GM12878 (cell line): Measurements from ENCODE around the gene IKBKG. TPM values are rescaled to one million over a fixed set of nuclear protein-coding genes. Genes with fewer than 3 reads are reported as not detected.

Experiments used
- BRCA1 ChIP-seq: IDR thresholded peaks from 2 replicates; pipeline ENCODE4 v1.6.1; 2011; ENCODE audit warnings: low read depth, low read length, improper control_type of control experiment
- CREB1 ChIP-seq: IDR thresholded peaks from 2 replicates; pipeline ENCODE4 v1.6.1; 2012; ENCODE audit warnings: low read depth, mild to moderate bottlenecking, inconsistent platforms
- CTCF ChIP-seq, 3 experiments: IDR thresholded peaks in 2 of 3; conservative IDR thresholded peaks in 1 of 3; 2 replicates each; pipeline ENCODE4 v1.5.1; 2011; ENCODE audit warnings: low read depth in 3 of 3, low read length in 3 of 3, mild to moderate bottlenecking in 3 of 3, control low read depth in 2 of 3, moderate library complexity in 2 of 3, inconsistent platforms in 1 of 3, mixed read lengths in 1 of 3; ENCODE audit not compliant: control insufficient read depth in 2 of 3, insufficient read depth in 1 of 3; ENCODE audit errors: extremely low read depth in 1 of 3
- EP300 ChIP-seq, 2 experiments: fragments of 150-350 bp in 1 of 2; IDR thresholded peaks; 2 replicates each; pipeline ENCODE4 v1.6.1; 2011 to 2012; ENCODE audit warnings: low read depth in 2 of 2, low read length in 2 of 2, borderline replicate concordance in 1 of 2, improper control_type of control experiment in 1 of 2, inconsistent platforms in 1 of 2; ENCODE audit not compliant: control insufficient read depth in 1 of 2
- HSF1 ChIP-seq: fragments of 150-350 bp; IDR thresholded peaks from 2 replicates; pipeline ENCODE4 v1.6.1; 2014; ENCODE audit warnings: mild to moderate bottlenecking, low read depth, low read length
- IKZF1 ChIP-seq: fragments of 450-650 bp; conservative IDR thresholded peaks from 2 replicates; pipeline ENCODE4 v1.6.1; 2017; ENCODE audit warnings: antibody characterized with exemption, mild to moderate bottlenecking
- IRF5 ChIP-seq: fragments of 450-650 bp; IDR thresholded peaks from 2 replicates; pipeline ENCODE4 v1.6.1; 2017; ENCODE audit warnings: borderline replicate concordance
- NFXL1 ChIP-seq: fragments of 450-650 bp; IDR thresholded peaks from 2 replicates; pipeline ENCODE4 v1.6.1; 2017; ENCODE audit warnings: antibody characterized with exemption, mild to moderate bottlenecking, borderline replicate concordance
- NFYA ChIP-seq: IDR thresholded peaks from 2 replicates; pipeline ENCODE4 v1.6.1; 2011; ENCODE audit warnings: low read depth, mild to moderate bottlenecking, low read length, improper control_type of control experiment, borderline replicate concordance
- PBX3 ChIP-seq: IDR thresholded peaks from 2 replicates; pipeline ENCODE4 v1.6.1; 2011; ENCODE audit warnings: mild to moderate bottlenecking, low read depth, low read length, moderate library complexity; ENCODE audit not compliant: insufficient replicate concordance
- POLR2A ChIP-seq: IDR thresholded peaks from 2 replicates; pipeline ENCODE4 v1.6.1; 2011; ENCODE audit warnings: low read depth, mild to moderate bottlenecking, low read length
- POLR2AphosphoS5 ChIP-seq: IDR thresholded peaks from 2 replicates; pipeline ENCODE4 v1.6.1; 2011; ENCODE audit warnings: mild to moderate bottlenecking, low read length, inconsistent platforms
- POU2F2 ChIP-seq: IDR thresholded peaks from 3 replicates; pipeline ENCODE4 v1.6.1; 2011; ENCODE audit warnings: low read depth, mild to moderate bottlenecking, low read length, borderline replicate concordance
- RAD21 ChIP-seq: IDR thresholded peaks from 2 replicates; pipeline ENCODE4 v1.6.1; 2011; ENCODE audit warnings: mild to moderate bottlenecking, low read depth, low read length, moderate library complexity; ENCODE audit not compliant: insufficient read depth
- RAD51 ChIP-seq: fragments of 450-650 bp; IDR thresholded peaks from 2 replicates; pipeline ENCODE4 v1.6.1; 2016; ENCODE audit warnings: moderate library complexity, mild to moderate bottlenecking, inconsistent platforms
- SIN3A ChIP-seq: IDR thresholded peaks from 2 replicates; pipeline ENCODE4 v1.6.1; 2012; ENCODE audit warnings: low read depth, low read length, improper control_type of control experiment
- SMAD1 ChIP-seq: fragments of 450-650 bp; IDR thresholded peaks from 2 replicates; pipeline ENCODE4 v1.6.1; 2018; ENCODE audit warnings: mild to moderate bottlenecking, low read depth; ENCODE audit not compliant: partially characterized antibody
- SMC3 ChIP-seq: IDR thresholded peaks from 2 replicates; pipeline ENCODE4 v1.6.1; 2011; ENCODE audit warnings: low read length, improper control_type of control experiment, borderline replicate concordance
- SREBF1 ChIP-seq: IDR thresholded peaks from 2 replicates; pipeline ENCODE4 v1.6.1; 2012; ENCODE audit warnings: mild to moderate bottlenecking, low read length
- STAT1 ChIP-seq: fragments of 450-650 bp; conservative IDR thresholded peaks from 2 replicates; pipeline ENCODE4 v1.6.1; 2014; ENCODE audit warnings: antibody characterized with exemption, mild to moderate bottlenecking
- TARDBP ChIP-seq: IDR thresholded peaks from 2 replicates; pipeline ENCODE4 v1.6.1; 2016; ENCODE audit warnings: borderline replicate concordance
- TCF7 ChIP-seq: IDR thresholded peaks from 2 replicates; pipeline ENCODE4 v1.6.1; 2014; ENCODE audit warnings: antibody characterized with exemption, borderline replicate concordance
- ZNF217 ChIP-seq: fragments of 450-650 bp; IDR thresholded peaks from 2 replicates; pipeline ENCODE4 v1.6.1; 2017; ENCODE audit warnings: antibody characterized with exemption, mild to moderate bottlenecking
- ZNF384 ChIP-seq: IDR thresholded peaks from 2 replicates; pipeline ENCODE4 v1.6.1; 2012; ENCODE audit warnings: low read depth, mild to moderate bottlenecking, low read length, improper control_type of control experiment, borderline replicate concordance
- polyA plus RNA-seq, 11 experiments: library from polyadenylated mRNA; depleted of rRNA in 4 of 11; unstranded in 6 of 11; stranded (reverse) in 5 of 11; fragments of >200 nt; fragmentation: Nextera tagmentation in 4 of 11; fragmentation: Illumina TruSeq in 1 of 11; extraction: Ambion mirVana in 4 of 11; extraction: Trizol in 1 of 11; gene quantifications; 1 replicate in 1 of 11; 2 replicates in 10 of 11; pipeline versions ENCODE4 v1.2.1 to v1.2.3, GENCODE V29; 2011 to 2016; ENCODE audit warnings: inconsistent platforms in 2 of 11, missing spikeins in 2 of 11, low read depth in 1 of 11
- total RNA-seq, 4 experiments: library from RNA; depleted of rRNA in 3 of 4; stranded (reverse); fragments of >200 nt in 3 of 4; fragmentation: Illumina TruSeq in 1 of 4; extraction: Trizol in 1 of 4; gene quantifications; 2 replicates each; pipeline versions ENCODE4 v1.2.1 to v1.2.3, GENCODE V29; 2013 to 2021

Gene IKBKG
- total and polyA plus RNA-seq, 10 of the 15 experiments (the other 5 are each of a cell fraction or from before 2014, with no cell fraction given) = 0.35 to 30.7 (median 16.7) TPM

- TF ChIP-seq SIN3A = 0 out of 2 replicates have a peak, but pooled peaks have one; percentile 22
- TF ChIP-seq POLR2AphosphoS5 = no peak
- no peak for TF ChIP-seq POLR2A
- no peak for TF ChIP-seq IRF5
- no peak for TF ChIP-seq CREB1
- no peak for TF ChIP-seq EP300 (IDR thresholded peaks at IDR 0.05; ENCODE audit: borderline replicate concordance in 1 of 2, control insufficient read depth in 1 of 2, low read depth in 2 of 2, low read length in 2 of 2)
- peak; percentile 92; the same call in 1 of the 2 replicates for TF ChIP-seq STAT1
- no peak for TF ChIP-seq SREBF1
- no peak for TF ChIP-seq PBX3
- no peak for TF ChIP-seq NFXL1
- TF ChIP-seq RAD51 = no peak
- TF ChIP-seq HSF1 = no peak
- TF ChIP-seq CTCF (IDR thresholded peaks at IDR 0.05 in 2 of 3, conservative IDR thresholded peaks at IDR 0.05 in 1 of 3; ENCODE audit: control insufficient read depth in 2 of 3, extremely low read depth in 1 of 3, insufficient read depth in 1 of 3, low read depth in 3 of 3, low read length in 3 of 3) = peak; percentile 98 to 100 (median 100); a peak in 5 of 6 replicates
- no peak for TF ChIP-seq BRCA1
- TF ChIP-seq NFYA = no peak
- TF ChIP-seq IKZF1 = peak; percentile 47; the same call in 1 of the 2 replicates
- peak; percentile 100 for TF ChIP-seq SMC3
- TF ChIP-seq ZNF384 = no peak; the same call in 1 of the 2 replicates
- TF ChIP-seq ZNF217 = no peak
- peak; percentile 84; the same call in 2 of the 3 replicates for TF ChIP-seq POU2F2
- TF ChIP-seq RAD21 = peak; percentile 100
- no peak for TF ChIP-seq TARDBP
- no peak for TF ChIP-seq SMAD1
- no peak for TF ChIP-seq TCF7
These were observed 12.7 kb upstream of the IKBKG start (continued) for GRCh38 chrX:154534526-154535322.
